HG03521 (cell line): ENCODE measurements around the gene FANCL.
"Not testable (repeated sequence)": the region's sequence is repeated elsewhere in the genome, so short reads cannot be mapped to it uniquely, and the experiment has no call there.

Experiments used
- ATAC-seq: cut with Tn5 transposase; IDR thresholded peaks from one replicate; pipeline ENCODE4 v1.9.1; 2021; ENCODE audit warnings: mild to moderate bottlenecking, moderate library complexity; ENCODE audit not compliant: unreplicated experiment

Gene FANCL

DNA sequence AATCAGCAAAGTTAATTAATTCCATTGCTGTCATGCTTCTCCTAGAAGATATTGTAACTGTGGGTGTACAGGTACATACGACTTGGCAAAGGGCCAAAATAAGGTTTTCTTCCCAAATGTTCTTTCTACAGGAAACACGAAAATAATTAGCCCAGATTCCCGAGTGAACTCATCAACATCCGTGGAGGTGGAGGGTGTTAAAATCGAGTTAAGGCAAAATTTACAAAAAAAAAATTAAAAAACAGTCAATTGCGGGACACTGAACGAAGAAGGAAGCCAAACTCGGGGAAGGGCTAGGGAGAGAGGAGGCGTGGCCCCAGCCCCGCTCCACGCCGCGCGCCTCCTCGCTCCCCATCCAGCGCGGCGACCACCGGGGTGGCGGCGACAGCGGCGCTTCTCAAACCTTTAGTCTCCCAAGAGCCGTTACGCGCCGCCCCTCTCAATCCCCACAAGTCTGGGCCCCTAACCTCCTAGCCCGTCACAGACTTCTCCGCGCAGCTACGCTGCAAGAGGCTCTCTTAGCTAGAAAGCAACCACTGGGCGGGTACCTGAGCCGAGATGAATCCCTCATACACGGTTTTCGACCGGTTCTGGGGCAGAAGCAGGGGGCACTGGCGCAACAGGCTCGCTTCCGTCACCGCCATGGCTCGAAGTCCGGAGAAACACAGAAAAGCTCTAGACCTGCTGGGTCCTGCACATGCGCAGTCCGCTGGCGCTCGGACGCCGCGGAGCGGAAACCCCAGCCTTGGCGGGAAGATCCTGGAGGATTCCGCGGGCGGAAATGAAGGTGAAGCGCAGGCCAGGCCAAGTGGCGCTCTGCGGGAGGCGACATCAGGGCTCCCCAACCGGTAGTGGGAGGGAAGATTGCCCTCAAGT, at the start of gene FANCL:
Gene FANCL (minus strand): TSS at position 656 of the 876 bp plus-strand sequence. CDS start 12 bp downstream, at position 644.
- peak; percentile 73 for ATAC-seq

DNA sequence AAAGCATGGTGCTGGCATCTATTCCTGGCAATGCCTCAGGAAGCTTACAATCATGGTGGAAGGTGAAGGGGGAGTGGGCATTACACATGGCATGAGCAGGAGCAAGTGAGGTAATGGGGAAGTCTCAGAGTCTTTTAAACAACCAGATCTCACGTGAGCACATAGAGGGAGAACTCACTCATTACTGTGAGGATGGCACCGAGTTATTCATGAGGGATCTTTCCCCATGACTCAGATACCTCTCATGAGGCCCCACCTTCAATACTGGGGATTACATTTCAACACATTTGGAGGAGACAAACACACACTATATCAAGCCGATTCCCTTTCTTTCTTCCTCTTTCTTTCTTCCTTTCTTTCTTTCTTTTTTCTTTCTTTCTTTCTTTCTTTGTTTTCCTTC, 47.9 kb upstream of the FANCL start:
- no peak for ATAC-seq

DNA sequence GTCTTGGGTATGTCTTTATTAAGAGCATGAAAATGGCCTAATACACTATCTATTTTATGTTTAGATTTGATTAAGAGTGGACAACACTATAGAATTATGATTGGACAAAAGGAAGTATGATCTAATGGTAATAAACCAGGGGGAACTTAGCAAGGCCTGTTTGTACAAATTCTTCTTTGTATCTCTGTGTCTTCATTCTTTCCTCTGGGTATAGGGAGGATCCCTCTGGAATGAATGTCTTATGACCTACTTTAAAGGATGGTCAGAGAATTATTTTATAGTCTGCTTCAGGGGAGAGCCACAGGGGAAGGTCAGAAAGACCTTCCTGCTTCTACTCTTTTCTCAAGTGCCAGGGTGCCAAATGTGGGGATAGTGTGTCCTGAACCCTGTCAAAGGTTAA, 42.8 kb upstream of the FANCL start:
- ATAC-seq = no peak

DNA sequence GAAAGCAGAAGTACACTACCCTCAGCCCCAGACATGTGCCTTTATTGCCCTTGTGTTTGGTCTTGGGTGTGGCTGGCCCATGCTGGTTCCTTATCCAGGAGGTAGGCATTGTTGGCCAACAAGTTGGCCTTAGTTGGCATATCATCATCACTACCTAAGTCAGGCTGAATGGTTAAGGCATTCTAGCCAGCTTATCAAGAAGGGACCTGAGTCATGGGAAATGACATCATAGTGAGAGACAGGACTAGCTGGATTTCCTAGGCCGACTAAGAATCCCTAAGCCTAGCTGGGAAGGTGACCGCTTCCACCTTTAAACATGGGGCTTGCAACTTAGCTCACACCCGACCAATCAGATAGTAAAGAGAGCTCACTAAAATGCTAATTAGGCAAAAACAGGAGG, 34.0 kb upstream of the FANCL start:
- ATAC-seq = not testable (repeated sequence)

DNA sequence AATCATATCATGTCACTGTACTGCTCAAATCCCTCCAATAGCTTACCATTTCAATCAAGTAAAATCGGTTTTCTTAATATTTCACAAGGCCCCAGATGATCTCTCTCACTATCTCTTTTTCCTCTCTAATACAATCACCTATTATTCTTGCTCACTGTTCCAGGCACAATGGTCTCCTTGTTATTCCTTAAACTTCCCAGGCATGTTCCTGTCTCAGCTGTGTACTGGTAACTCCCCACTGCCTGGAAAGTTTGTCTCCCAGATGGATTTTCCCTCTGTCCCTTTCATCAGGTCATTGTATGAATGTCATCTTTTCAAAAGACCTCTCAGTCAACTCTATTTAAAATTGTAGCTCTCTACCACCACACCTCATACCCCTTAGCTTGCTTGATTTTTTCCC, 30.7 kb upstream of the FANCL start:
- no peak for ATAC-seq

DNA sequence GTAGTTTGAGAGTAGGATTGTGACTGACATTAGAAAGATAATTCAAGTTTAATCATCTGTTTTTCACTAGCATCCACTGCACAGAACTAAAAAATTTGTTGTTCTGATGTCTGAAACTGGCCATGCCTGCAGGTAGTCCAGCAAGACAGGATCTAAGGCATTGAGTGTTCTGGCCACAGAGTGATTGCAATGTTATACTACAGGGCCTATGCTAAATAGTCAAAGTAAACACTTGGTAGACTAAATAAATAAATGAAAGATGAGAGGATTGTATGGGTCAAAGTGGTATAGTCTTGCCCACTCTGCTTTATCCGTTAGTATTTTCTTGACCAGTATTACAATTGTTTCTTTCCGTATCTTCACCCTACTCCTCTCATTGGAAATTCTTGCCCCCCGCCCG, 27.6 kb upstream of the FANCL start:
- no peak for ATAC-seq

DNA sequence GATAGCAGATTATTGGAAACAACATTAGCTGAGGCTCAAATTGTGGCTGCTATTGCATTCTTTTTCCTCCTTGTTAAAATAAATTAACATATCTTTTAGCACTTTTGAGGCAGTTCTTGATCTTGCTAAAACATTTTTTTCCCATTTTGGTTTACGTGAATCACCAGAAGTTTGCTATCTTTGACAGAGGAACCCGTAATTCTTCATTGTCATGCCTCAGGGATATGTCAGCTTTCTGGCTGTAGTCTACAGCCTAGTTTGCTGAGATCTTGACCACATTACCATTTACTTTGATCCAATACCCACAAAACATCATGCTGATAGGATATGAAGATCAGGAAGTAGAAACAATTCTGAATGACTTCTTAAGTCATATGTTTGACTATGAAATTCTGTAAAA, 25.1 kb upstream of the FANCL start:
- ATAC-seq = no peak

DNA sequence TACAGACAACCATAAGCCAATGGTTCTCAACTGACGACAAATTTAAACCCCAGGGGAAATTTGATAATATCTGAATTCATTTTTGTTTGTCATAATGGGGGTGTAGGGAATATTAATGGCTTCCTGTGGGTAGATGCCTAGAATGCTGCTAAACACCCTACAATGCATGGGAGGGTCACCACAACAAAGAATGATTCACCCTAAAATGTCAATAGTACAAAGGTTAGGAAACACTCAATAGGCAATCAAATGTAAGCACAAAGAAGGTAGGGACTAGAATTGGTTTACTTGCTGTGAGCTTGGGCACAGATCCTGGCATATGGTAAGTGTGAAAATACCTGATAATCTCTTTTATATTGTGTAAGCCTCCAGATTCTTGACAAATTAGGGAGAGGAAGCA, 20.1 kb upstream of the FANCL start:
- ATAC-seq = no peak

DNA sequence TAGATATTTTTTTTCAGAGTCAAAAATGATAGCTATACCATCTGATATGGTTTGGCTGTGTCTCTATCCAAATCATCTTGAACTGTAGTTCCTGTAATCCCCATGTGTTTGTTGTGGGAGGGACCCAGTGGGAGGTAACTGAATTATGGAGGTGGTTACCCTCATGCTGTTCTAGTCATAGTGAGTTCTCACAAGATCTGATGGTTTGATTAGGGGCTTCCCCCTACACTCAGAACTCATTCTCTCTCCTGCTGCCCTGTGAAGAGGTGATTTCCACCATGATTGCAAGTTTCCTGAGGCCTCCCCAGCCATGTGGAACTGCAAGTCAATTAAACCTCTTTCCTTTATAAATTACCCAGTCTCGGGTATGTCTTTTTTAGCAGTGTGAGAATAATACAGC, 17.3 kb upstream of the FANCL start:
- ATAC-seq = not testable (repeated sequence)

DNA sequence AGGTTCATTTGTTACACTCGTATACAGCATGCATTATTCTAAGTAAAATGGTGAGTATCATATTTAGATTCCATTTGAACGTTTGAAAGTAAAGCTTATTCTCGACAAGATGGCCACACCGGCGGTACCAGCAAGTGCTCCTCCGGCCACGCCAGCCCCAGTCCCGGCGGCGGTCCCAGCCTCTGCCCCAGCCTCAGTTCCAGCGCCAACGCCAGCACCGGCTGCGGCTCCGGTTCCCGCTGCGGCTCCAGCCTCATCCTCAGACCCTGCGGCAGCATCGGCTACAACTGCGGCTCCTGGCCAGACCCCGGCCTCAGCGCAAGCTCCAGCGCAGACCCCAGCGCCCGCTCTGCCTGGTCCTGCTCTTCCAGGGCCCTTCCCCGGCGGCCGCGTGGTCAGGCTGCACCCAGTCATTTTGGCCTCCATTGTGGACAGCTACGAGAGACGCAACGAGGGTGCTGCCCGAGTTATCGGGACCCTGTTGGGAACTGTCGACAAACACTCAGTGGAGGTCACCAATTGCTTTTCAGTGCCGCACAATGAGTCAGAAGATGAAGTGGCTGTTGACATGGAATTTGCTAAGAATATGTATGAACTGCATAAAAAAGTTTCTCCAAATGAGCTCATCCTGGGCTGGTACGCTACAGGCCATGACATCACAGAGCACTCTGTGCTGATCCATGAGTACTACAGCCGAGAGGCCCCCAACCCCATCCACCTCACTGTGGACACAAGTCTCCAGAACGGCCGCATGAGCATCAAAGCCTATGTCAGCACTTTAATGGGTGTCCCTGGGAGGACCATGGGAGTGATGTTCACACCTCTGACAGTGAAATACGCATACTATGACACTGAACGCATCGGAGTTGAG, 10.4 kb upstream of the FANCL start:
- ATAC-seq = not testable (repeated sequence)

DNA sequence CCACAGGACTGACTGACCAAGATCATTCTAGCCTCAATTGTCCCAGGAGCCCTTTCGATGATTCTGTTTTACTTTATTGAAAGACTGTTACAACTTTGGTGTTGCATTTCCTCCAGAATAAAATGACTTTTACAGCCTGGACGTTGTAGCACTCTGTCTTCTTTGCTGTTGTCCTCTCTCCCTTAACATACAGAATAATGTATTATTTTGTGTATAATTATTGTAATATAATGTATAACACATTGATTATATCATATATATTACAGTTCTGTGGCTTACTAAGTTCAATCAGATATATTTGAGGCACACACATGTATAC, 380 bp upstream of the FANCL start:
- no peak for ATAC-seq

DNA sequence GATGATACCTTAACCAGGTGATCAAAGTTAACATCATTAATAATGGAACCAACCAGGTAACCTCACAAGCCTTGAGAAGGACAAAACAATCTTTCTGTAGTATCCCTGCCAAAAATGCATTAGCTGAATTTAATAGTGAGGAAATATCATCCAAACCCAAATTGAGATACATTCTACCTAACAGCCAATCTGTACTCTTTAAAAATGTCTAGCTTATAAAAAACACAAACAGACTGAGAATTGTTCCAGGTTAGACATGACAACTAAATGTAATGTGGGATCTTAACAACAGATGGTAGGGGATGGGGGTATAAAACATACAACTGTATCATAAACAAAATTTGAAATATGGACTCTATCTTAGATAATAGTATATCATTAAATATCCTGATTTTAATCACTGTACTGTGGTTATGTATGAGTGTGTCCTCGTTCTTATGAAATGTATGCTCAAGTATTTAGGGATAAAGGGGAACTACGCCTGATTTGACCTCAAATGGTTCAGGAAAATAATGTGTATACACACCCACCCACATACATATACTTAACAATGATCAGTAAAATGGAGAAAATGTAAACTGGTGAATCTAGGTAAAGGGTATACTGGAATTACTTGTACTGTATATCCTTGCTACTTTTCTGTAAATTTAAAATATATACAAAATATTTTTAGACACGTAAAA, 1.7 kb downstream of the FANCL start:
- ATAC-seq = no peak

DNA sequence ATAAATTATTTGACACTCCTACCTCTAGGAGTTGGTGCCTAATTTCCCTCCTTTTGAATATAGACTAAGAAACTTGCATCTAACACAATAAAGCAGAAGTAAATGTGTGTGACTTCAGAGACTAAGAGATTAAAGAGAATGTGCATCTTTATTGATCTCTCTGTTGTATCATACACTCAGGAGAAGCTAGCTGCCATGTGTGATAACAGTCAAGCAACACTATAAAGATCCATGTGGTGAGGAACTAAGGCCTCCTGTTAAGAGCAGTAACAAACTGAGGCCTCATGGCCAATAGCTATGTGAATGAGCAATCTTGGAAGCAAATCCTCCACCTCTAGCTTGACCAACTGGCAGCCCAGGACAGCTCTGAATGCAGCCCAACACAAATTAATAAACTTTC, 3.4 kb downstream of the FANCL start:
- no peak for ATAC-seq

DNA sequence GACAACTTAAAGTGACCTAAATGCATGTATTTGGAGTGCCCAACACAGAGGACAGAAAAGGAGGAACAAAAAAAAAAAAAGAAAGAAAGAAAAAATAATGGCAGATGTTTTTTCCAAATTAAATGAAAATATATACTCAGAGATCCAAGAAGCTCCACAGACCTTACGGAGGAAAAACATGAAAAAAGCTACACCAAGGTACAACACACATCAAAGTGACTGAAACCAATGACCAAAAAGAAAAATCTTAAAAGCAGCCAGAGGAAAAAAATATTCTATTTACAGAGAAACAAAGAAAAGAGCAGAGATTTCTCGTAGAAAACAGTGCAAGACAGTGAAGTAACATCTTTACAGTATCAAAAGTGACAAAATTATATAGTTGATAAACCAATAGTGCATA, 5.1 kb downstream of the FANCL start:
- ATAC-seq = no peak

DNA sequence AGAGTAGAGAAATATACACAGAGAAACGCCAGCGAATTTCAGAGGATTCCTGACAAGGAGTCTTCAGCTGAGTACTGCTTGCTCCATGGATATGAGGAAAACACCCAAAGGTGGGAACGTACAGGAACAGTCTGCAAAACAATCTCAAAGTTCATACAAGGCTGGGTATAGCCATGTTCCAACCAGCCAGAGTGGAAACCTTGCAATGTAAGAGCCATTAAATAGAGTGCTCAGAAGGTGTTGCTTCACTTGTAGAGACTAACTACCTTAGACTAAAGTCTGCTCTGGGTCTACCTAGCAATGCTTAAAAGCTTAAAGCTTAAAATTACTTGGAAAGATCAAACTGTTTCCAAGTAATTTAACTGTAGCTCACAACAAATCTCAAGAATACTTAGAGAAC, 6.0 kb downstream of the FANCL start:
- no peak for ATAC-seq

DNA sequence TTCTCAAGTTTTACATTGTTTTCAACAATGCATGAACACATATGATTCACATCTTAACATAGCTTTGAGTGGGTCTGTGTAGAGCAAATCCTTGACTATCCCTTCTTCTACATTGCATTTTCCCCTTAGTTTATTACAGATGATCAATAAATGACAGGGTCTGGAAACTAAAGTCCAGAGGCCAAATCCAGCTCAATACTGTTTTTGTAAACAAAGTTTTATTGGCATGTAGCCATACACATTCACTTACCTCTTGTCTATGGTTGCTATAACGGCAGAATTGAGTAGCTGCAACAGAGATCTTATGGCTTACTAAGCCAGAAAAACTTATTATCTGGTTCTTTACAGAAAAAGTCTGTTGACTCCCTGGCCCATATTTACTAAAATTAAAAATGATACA, 12.8 kb downstream of the FANCL start:
- no peak for ATAC-seq

DNA sequence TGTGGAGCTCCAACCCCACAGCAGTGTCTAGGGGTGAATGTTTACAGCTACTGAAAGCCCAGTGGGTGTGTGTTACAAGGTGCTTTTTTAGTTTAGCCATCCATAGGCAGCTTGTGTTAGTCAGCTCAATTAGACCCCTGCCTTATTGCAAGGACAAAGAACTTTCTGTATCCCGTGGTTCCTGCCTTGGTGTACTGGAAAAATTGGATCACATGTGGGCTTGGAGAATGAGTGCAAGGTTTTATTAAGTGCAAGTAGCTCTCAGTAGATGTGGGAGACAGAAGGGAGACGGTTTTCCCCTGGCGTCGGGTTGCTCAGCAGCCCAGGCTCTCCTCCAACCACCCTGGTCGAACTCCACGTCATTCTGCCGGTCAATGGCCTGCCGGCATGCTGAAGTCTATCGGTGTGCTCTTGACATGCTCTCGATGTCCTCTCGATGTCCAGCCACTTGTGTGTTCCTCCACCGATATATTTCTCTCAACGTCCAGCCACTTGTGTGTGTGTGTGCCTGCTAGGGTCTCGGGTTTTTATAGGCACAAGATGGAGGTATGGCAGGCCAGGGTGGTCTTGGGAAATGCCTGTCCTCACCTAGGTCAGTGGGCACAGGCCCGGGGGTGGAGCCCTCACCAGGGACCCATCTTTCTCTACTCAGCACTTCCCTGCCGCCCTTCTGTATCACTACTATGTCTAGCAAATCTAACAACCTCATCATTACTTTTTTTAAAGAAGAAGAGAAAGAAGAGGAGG, 13.8 kb downstream of the FANCL start:
- ATAC-seq = no peak

DNA sequence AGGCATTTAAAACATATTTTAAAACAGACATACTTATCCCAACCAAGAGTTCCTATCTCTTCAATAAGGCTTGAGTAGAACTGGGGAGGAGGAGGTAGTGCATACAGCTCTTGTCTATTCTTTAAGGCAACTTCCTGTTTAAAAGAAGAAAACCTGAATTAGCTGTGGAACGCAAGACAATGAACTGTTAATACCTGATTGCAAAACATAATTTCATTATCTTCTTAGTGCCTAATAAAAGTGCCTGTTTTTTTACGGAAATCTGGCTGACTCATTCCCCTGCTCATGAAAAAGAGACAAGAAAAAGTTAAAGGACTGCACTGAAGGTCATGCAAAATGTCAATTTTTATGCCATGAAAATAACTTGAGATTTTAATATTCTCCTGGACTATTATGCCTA, 19.2 kb downstream of the FANCL start:
- no peak for ATAC-seq

DNA sequence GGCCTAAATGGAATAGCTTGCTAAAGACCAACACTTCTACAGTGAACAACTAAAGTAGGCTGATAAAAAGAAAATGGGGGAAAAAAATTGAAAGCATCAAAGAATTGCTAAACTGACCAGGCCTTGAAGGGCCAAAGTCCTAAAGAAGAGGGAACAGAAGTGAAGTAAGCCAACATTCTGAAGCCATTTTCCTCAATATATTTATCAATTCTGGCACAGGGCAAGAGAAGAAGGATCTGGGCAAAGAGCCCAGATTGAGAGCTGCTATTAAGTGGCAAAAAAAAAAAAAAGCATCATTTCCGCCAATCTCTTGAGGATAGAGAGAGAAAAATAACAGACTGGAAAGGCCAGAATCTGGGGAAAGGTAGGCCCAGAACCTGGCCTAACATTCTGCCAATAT, 25.7 kb downstream of the FANCL start:
- ATAC-seq = no peak

DNA sequence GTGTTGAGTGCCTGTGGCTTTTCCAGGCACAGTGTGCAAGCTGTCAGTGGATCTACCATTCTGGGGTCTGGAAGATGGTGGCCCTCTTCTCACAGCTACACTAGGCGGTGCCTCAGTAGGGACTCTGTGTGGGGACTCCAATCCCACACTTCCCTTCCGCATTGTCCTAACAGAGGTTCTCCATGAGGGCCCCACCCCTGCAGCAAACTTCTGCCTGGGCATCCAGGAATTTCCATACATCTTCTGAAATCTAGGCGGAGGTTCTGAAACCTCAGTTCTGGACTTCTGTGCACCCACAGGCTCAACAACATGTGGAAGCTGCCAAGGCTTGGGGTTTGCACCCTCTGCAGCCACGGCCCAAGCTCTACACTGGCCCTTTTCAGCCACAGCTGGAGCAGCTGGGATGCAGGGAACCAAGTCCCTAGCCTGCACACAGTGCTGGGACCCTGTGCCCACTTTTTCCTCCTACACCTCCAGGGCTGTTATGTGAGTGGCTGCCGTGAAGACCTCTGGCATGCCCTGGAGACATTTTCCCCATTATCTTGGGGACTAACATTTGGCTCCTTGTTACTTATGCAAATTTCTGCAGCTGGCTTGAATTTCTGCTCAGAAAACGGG, 30.1 kb downstream of the FANCL start:
- not testable (repeated sequence) for ATAC-seq
